K562 (cell line): ENCODE results near the gene VDR. TPM values are rescaled to one million over a fixed set of nuclear protein-coding genes. Genes with fewer than 3 reads are reported as not detected.

ENCODE experiments used
- polyA plus RNA-seq, 8 experiments: library from polyadenylated mRNA; depleted of rRNA in 4 of 8; stranded (reverse) in 5 of 8; unstranded in 3 of 8; fragments of >200 nt; fragmentation: Nextera tagmentation in 2 of 8; fragmentation: Illumina TruSeq in 1 of 8; extraction: Ambion mirVana in 2 of 8; extraction: Trizol in 1 of 8; gene quantifications; 2 replicates each; pipeline versions ENCODE4 v1.2.1 to v1.2.3, GENCODE V29; 2011 to 2014; ENCODE audit warnings: inconsistent platforms in 1 of 8, missing spikeins in 1 of 8
- total RNA-seq, 7 experiments: library from RNA; depleted of rRNA in 6 of 7; stranded (reverse); fragments of >200 nt in 6 of 7; fragmentation: Illumina TruSeq in 2 of 7; extraction: Trizol in 2 of 7; gene quantifications; 2 replicates each; pipeline versions ENCODE4 v1.2.1 to v1.2.3, GENCODE V29; 2011 to 2021; ENCODE audit warnings: low replicate concordance in 1 of 7
- TF ChIP-seq, protein P1 (sequence below): fragments of 200-600 bp; sonication (generic); IDR thresholded peaks from one replicate; pipeline ENCODE4 v1.6.1; 2012; ENCODE audit warnings: mild to moderate bottlenecking, low read depth, low read length, inconsistent platforms

Gene VDR
- total and polyA plus RNA-seq, 9 of the 15 experiments (the other 6 are each of a cell fraction or from before 2014, with no cell fraction given) = 0.61 to 4.8 (median 2.0) TPM

DNA sequence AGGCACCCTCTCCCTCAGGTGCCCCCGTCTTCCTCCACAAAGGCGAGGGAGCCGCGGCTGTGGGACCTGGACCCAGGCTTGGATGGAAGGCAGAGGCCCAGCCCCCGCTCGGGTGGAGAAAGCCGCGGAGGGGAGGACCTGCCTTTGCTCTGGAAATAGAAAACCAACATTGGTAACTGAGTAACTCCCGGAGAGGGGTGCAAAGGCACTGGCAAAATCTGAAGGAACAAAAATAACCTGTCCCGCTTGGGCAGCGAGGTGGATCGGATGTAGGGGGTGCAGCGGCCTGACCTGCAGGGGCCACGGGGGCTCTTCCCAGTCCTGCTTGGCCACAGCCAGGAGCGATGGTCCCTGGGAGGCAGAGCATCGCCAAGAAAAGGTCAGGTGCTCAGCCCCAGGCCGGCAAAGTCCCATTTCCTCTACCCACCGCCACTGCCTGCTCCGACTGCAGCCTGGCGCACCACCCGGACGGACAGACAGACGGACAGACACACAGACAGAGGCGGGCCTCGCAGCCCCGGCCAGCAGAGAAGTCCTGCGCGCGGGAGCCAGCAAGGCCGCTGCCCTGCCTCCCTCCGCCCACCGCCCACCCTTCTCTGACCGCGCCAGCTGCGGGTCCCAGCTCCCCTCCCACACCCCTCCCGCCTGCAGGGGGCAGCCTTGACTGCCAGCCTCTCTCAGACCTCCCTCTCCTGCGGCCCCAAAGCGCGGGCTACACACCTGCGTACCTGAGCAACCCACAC is 37.2 kb upstream of the VDR start (continued):
- TF ChIP-seq, protein P1, sequence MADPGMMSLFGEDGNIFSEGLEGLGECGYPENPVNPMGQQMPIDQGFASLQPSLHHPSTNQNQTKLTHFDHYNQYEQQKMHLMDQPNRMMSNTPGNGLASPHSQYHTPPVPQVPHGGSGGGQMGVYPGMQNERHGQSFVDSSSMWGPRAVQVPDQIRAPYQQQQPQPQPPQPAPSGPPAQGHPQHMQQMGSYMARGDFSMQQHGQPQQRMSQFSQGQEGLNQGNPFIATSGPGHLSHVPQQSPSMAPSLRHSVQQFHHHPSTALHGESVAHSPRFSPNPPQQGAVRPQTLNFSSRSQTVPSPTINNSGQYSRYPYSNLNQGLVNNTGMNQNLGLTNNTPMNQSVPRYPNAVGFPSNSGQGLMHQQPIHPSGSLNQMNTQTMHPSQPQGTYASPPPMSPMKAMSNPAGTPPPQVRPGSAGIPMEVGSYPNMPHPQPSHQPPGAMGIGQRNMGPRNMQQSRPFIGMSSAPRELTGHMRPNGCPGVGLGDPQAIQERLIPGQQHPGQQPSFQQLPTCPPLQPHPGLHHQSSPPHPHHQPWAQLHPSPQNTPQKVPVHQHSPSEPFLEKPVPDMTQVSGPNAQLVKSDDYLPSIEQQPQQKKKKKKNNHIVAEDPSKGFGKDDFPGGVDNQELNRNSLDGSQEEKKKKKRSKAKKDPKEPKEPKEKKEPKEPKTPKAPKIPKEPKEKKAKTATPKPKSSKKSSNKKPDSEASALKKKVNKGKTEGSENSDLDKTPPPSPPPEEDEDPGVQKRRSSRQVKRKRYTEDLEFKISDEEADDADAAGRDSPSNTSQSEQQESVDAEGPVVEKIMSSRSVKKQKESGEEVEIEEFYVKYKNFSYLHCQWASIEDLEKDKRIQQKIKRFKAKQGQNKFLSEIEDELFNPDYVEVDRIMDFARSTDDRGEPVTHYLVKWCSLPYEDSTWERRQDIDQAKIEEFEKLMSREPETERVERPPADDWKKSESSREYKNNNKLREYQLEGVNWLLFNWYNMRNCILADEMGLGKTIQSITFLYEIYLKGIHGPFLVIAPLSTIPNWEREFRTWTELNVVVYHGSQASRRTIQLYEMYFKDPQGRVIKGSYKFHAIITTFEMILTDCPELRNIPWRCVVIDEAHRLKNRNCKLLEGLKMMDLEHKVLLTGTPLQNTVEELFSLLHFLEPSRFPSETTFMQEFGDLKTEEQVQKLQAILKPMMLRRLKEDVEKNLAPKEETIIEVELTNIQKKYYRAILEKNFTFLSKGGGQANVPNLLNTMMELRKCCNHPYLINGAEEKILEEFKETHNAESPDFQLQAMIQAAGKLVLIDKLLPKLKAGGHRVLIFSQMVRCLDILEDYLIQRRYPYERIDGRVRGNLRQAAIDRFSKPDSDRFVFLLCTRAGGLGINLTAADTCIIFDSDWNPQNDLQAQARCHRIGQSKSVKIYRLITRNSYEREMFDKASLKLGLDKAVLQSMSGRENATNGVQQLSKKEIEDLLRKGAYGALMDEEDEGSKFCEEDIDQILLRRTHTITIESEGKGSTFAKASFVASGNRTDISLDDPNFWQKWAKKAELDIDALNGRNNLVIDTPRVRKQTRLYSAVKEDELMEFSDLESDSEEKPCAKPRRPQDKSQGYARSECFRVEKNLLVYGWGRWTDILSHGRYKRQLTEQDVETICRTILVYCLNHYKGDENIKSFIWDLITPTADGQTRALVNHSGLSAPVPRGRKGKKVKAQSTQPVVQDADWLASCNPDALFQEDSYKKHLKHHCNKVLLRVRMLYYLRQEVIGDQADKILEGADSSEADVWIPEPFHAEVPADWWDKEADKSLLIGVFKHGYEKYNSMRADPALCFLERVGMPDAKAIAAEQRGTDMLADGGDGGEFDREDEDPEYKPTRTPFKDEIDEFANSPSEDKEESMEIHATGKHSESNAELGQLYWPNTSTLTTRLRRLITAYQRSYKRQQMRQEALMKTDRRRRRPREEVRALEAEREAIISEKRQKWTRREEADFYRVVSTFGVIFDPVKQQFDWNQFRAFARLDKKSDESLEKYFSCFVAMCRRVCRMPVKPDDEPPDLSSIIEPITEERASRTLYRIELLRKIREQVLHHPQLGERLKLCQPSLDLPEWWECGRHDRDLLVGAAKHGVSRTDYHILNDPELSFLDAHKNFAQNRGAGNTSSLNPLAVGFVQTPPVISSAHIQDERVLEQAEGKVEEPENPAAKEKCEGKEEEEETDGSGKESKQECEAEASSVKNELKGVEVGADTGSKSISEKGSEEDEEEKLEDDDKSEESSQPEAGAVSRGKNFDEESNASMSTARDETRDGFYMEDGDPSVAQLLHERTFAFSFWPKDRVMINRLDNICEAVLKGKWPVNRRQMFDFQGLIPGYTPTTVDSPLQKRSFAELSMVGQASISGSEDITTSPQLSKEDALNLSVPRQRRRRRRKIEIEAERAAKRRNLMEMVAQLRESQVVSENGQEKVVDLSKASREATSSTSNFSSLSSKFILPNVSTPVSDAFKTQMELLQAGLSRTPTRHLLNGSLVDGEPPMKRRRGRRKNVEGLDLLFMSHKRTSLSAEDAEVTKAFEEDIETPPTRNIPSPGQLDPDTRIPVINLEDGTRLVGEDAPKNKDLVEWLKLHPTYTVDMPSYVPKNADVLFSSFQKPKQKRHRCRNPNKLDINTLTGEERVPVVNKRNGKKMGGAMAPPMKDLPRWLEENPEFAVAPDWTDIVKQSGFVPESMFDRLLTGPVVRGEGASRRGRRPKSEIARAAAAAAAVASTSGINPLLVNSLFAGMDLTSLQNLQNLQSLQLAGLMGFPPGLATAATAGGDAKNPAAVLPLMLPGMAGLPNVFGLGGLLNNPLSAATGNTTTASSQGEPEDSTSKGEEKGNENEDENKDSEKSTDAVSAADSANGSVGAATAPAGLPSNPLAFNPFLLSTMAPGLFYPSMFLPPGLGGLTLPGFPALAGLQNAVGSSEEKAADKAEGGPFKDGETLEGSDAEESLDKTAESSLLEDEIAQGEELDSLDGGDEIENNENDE = no peak
